Measurements from ENCODE around the gene PTPRS. TPM values are rescaled to one million over a fixed set of nuclear protein-coding genes. Genes with fewer than 3 reads are reported as not detected.
A peak's percentile ranks its signal among the peaks of the same experiment; 100 is the strongest.

Gene PTPRS
- total RNA-seq, 1 donor from 2014 or later: 234 TPM

- DNase-seq (ENCODE audit: low spot score, unreplicated experiment): no peak
- Mint-ChIP-seq H3K9me3 (ENCODE audit: low read depth) (no peaks in the 10 kb centered on the region), H3K27me3 (no peaks in the 10 kb centered on the region), H3K36me3 (ENCODE audit: insufficient read depth) (peaks cover 6% of the 10 kb centered on the region), H3K4me1 (ENCODE audit: low read depth) (no peaks in the 10 kb centered on the region), H3K4me3 (ENCODE audit: low read depth) (no peak overlapping the region), H3K27ac (no peak overlapping the region)
- TF ChIP-seq, protein P1, sequence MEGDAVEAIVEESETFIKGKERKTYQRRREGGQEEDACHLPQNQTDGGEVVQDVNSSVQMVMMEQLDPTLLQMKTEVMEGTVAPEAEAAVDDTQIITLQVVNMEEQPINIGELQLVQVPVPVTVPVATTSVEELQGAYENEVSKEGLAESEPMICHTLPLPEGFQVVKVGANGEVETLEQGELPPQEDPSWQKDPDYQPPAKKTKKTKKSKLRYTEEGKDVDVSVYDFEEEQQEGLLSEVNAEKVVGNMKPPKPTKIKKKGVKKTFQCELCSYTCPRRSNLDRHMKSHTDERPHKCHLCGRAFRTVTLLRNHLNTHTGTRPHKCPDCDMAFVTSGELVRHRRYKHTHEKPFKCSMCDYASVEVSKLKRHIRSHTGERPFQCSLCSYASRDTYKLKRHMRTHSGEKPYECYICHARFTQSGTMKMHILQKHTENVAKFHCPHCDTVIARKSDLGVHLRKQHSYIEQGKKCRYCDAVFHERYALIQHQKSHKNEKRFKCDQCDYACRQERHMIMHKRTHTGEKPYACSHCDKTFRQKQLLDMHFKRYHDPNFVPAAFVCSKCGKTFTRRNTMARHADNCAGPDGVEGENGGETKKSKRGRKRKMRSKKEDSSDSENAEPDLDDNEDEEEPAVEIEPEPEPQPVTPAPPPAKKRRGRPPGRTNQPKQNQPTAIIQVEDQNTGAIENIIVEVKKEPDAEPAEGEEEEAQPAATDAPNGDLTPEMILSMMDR (IDR thresholded peaks at IDR 0.05; ENCODE audit: unreplicated experiment): no peak
These were observed 43.3 kb downstream of the PTPRS start for GRCh38 chr19:5297272-5297669.

DNA sequence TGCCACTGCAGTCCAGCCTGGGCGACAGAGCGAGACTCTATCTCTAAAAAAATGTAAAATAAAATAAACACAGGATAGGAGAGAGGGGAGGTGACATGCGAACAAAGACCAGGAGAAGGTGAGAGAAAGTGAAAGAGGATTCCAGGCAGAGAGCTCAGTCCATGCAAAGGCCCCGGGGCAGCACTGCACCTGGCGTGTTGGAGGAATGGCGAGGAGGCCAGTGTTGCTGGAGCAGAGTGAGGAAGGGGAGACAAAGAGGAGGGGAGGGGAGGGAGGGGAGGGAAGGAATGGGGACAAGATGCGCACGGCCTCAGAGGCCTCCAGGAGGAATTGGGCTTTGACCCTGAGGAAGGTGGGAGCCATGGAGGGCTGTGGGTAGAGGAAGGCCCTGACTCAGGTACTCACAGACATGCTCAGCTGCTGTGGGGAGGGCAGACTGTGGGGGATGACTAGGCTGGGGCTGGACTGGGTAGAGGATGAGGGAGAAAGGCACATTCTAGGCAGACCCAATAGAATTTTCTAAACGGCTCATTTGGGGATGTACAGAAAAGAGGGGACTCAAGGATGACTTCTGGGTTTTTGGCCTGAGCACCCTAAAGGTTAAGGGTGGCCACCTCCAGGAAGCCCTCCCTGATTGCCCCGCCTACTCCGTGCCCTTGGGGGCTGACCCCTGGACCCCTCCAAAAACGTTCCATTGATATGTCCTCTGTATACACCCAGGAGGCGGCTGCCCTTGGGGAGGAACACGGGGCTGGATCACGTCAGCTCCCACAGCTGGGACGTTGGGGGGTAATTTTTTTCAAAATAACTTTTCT lies 43.9 kb downstream of the PTPRS start:
- TF ChIP-seq, protein P1 (IDR thresholded peaks at IDR 0.05; ENCODE audit: unreplicated experiment): no peak
- DNase-seq (ENCODE audit: low spot score, unreplicated experiment): no peak
- Mint-ChIP-seq H3K9me3 (ENCODE audit: low read depth) (no peaks in the 10 kb centered on the region), H3K27me3 (no peaks in the 10 kb centered on the region), H3K27ac (no peak overlapping the region), H3K4me3 (ENCODE audit: low read depth) (no peak overlapping the region), H3K36me3 (ENCODE audit: insufficient read depth) (peaks cover 6% of the 10 kb centered on the region), H3K4me1 (ENCODE audit: low read depth) (peaks cover 5% of the 10 kb centered on the region)

DNA sequence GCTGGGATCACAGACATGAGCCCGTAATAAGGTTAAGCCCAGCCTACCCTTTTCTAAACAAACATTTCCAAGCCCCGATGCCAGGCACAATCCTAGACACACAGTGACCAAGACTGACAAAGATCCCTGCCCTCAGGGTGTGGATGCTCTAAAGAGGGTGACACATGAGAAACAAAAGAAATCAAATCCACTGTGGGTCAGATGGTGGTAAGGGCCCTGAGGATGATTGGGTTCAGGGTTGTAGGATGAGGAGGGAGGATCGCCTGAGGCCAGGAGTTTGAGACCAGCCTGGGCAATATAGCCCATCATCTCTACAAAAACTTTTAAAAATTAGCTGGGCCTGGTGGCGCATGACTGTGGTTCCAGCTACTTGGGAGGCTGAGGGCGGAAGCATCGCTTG lies 44.6 kb downstream of the PTPRS start:
- peaks cover 8% of the 10 kb centered on the region for H3K4me1 Mint-ChIP-seq (ENCODE audit: low read depth)
- no peak overlapping the region for H3K4me3 Mint-ChIP-seq (ENCODE audit: low read depth)
- TF ChIP-seq, protein P1 (IDR thresholded peaks at IDR 0.05; ENCODE audit: unreplicated experiment): no peak
- H3K36me3 Mint-ChIP-seq (ENCODE audit: insufficient read depth): peaks cover 6% of the 10 kb centered on the region
- no peak overlapping the region for H3K27ac Mint-ChIP-seq
- no peaks in the 10 kb centered on the region for H3K27me3 Mint-ChIP-seq
- no peak for DNase-seq (ENCODE audit: low spot score, unreplicated experiment)
- no peaks in the 10 kb centered on the region for H3K9me3 Mint-ChIP-seq (ENCODE audit: low read depth)

DNA sequence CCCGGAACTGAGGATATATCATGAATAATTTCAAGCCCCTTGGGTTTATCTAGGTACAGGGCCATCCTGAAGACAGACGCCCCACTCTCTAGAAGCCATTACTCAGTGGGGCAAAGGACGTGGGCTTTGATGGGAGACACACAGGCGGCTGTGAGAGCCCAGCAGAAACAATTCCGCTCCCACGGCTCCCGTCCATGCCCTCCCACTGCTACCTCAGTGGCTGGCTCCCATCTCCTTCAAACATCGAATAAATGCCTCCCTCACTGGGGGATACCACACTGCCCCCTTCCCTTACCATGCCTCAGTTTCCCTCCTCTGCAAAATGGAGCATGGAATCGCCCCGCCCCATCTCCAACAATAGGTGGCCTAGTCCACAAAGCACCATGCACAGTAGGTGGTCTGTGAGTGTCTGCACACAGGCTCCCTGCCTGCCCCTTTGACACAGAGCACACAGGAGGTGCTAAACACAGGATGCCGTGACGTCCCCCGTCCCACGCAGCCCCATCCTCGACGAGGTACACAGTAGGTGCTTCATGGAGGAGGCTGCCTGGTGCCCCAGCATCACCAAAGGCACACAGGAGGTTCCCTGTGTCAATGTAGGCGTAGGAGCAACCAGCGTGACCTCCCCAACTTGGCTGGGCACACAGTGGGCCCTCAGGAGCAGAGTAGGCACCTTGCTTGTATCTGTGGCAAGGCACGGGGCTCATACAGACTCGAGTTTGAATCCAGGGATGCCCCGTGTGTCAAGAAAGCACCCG lies 46.0 kb downstream of the PTPRS start:
- Mint-ChIP-seq H3K4me3 (ENCODE audit: low read depth) (peak overlapping the region; percentile 57), H3K4me1 (ENCODE audit: low read depth) (peaks cover 8% of the 10 kb centered on the region), H3K27ac (no peak overlapping the region), H3K9me3 (ENCODE audit: low read depth) (no peaks in the 10 kb centered on the region), H3K27me3 (no peaks in the 10 kb centered on the region), H3K36me3 (ENCODE audit: insufficient read depth) (peaks cover 6% of the 10 kb centered on the region)
- no peak for DNase-seq (ENCODE audit: low spot score, unreplicated experiment)
- TF ChIP-seq, protein P1 (IDR thresholded peaks at IDR 0.05; ENCODE audit: unreplicated experiment): no peak

DNA sequence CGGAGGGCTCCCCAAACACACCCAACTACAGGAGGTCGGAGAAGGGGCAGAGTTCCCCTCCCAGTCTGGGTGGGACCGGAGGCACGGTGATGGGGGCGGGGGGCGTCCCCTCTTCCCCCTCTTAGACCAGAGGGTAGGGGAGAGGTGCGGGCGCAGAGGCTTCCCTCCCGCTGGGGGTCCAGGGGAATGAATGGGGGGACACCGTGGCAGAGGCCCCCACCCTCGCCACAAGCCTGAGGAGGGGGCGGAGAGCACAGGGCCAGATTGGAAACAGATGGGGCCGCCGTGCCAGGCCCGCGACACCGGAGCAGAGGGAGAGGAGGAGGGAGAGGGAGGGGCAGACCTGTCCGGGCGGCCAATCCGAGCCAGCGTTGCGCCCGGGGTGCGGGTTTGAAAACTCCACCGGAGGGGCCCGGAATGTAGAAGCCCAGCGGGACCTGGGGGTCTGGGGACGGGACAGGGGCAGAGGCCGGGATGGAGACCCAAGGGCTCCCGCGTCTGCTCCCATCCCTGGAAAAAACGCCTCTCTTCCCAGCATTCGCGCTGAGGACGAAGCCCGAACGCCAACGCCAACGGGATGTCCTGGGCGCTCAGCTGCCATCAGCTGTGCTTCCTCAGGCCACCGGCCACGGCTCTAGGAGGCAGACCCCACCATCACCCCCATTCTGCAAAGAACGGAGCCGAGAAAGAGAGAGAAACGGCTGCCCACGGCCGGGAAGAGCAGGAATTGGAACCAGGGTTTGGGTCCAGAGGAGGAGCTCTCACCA lies 46.8 kb downstream of the PTPRS start:
- H3K27ac Mint-ChIP-seq: peak overlapping the region; percentile 52
- TF ChIP-seq, protein P1 (IDR thresholded peaks at IDR 0.05; ENCODE audit: unreplicated experiment): no peak
- DNase-seq (ENCODE audit: low spot score, unreplicated experiment): peak; percentile 37
- no peaks in the 10 kb centered on the region for H3K9me3 Mint-ChIP-seq (ENCODE audit: low read depth)
- H3K4me3 Mint-ChIP-seq (ENCODE audit: low read depth): peak overlapping the region; percentile 76
- H3K36me3 Mint-ChIP-seq (ENCODE audit: insufficient read depth): peaks cover 5% of the 10 kb centered on the region
- H3K27me3 Mint-ChIP-seq: no peaks in the 10 kb centered on the region
- peaks cover 9% of the 10 kb centered on the region for H3K4me1 Mint-ChIP-seq (ENCODE audit: low read depth)
